ENCODE measurements around the gene PRDX2.
"Not testable (repeated sequence)": the region's sequence is repeated elsewhere in the genome, so short reads cannot be mapped to it uniquely, and the experiment has no call there.

The PRDX2 gene

DNA sequence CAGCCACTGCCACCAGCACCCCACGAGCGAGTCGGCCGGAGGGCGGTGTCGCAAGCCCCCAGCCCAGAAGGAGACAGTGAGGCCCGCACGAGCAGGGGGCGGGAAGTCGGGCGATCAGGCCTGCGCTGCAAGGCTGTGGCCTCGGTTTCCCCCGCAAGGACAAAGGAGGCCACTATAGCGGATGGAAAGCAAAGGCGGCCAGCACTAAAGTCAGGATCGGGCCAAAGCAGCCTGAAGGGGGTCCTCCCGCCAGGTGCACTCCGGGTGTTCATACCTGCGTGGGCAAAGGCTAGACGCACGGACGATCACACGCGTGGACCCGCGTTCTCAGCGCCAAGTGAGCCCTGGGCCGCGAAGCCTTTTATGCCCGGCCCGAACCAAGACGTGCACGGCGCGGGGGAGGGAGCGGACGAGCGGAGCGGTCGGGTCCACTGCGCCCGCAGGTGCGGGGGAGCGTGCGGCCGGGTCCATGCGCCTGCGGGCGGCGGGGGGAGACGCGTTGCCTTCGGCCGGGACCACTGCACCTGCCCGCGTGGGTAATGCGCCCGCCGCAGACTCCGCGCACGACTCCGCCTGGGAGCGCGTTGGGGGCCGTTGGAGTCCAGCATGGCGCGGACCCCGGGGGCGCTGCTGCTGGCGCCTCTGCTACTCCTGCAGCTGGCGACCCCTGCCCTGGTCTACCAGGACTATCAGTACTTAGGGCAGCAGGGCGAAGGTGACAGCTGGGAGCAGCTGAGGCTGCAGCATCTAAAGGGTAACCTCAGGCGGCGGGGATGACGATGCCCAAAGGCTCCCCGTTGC is at the start of gene PRDX2, which contains the start of gene THSD8:
Gene PRDX2, minus strand, starts transcription at position 335 of the 801 bp plus-strand sequence. CDS start 539 bp downstream, outside the sequence.
Gene THSD8, plus strand, starts transcription at position 604 of the 801 bp plus-strand sequence. Its CDS starts 3 bp downstream, at position 607.
- DNase-seq, result peak; percentile 70

GRCh38 chr19:12847159-12848139 is 45.8 kb upstream of the PRDX2 start:
- peak; percentile 80 for DNase-seq

GRCh38 chr19:12846613-12847012 is 45.0 kb upstream of the PRDX2 start:
- DNase-seq, result not testable (repeated sequence)

GRCh38 chr19:12843999-12844732 is 42.6 kb upstream of the PRDX2 start:
- no peak for DNase-seq

GRCh38 chr19:12843328-12843727 is 41.7 kb upstream of the PRDX2 start:
- DNase-seq, result no peak

DNA sequence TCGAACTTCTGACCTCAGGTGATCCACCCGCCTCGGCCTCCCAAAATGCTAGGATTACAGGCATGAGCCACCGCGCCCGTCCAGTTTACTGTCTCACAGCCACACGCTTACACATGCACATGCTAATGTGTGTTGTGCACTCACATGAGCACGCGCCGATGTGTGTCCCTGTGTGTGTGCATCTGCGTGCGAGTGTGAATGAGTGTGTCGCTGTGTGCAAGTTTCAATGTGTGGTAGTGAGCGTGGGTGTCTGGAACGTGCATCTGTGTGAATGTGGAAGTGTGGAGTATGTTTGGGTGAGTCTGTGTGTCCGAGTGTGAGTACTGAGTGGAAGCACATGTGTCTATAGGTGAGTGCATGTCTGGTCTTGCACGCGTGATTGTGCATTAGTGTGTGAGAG is 40.9 kb upstream of the PRDX2 start:
- DNase-seq, result no peak

- DNase-seq, result no peak
Measured at GRCh38 chr19:12841094-12841493, 39.5 kb upstream of the PRDX2 start.

- DNase-seq, result no peak
Measured at GRCh38 chr19:12840091-12841079, 38.8 kb upstream of the PRDX2 start.

DNA sequence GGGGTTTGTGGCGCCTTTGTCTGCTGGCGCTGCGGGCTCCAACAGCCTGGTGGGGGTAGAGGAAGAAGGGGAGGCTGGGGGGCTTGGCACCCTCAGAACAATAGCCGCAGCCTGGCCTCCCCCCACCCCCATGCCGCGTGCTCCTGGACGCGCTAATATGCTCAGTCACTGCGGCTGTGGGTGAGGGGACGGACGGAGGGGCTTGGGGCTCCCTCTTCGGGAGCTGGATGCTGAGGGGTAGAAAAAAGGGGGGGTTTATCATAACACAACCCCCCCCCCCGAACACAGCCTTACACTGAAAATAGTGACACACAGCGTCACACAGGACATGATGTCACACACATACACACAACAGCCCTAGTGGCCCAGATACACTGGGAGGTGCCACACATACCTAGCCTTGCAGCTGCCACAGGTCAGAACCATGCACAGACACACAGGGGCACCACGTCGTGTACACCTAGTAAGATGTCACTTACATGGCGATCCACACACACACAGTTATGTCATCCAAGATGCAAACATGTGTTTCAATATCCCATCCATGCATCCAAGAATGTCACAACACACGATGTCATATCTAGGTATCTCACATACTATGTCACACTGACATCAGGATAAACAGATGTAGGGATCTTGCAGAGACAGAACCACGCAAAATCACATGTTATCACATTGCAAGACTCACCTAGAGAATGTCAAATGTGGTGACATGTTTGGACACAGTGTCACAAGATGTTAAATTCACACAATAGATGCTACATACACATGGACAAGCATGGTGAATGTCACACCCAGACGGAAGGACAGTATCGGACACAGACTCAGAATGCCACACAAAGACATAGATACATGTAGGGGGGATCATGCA is 37.5 kb upstream of the PRDX2 start:
- no peak for DNase-seq

- peak; percentile 28 for DNase-seq
Measured at GRCh38 chr19:12838182-12838885, 36.7 kb upstream of the PRDX2 start, which contains the start of gene MAST1. Gene MAST1 (plus strand): TSS chr19:12838515. CDS start chr19:12838573, 58 bp downstream.

DNA sequence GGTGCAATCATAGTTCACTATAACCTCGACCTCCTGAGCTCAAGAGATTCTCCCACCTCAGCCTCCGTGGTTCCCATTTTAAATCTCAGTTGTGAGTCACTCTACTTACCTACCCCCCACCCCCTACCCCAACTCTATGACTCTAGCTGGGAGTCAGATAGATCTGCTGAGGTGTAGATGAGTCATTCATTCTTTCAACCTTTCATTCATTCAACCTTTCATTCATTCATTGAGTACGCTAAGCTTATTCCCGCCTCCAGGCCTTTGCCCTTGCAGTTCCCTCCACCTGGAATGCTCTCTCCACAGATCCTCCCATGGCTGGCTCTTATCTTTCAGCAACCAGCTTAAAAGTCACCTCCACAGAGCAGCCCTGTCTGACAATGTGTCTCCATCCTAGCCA is 35.6 kb upstream of the PRDX2 start:
- DNase-seq, result no peak

GRCh38 chr19:12836529-12836863 is 34.9 kb upstream of the PRDX2 start:
- no peak for DNase-seq

DNA sequence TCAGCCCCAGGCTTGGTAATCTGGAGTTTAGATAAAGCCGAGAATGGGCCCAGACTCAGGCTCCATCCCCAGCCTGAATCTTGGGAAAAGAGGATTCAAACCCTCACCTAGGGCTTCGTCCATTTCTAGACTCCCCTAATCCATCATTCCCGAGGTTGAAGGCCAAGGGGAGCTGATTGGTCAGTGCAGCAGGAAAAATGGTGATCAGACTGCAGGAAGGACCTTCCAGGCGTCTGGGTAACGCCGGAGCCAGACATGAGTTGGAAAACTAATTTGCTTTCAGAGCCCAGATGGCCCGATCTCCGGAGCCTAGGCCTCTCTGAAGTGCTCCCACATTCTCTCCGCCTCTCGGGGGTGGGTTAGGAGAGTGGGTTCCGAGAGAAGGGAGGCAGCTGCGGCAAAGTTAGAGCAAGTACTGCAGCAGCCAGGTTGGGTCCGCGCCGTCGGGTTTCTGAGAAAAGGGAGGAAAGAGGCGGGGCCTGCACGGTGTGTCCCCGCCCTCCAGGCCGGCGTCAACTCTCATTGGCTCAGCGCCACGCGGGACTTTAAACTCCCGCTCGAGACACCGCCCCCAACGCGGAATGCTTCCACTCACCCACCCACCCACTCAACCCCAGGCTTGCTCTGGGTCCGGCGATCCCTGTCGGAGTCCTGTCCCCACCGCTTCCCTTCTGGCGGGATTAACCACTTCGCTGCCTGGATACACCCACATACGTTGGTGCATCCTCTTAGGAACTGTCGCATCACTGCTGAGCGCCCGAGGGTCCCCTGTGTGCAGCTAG is 33.6 kb upstream of the PRDX2 start:
- no peak for DNase-seq

DNA sequence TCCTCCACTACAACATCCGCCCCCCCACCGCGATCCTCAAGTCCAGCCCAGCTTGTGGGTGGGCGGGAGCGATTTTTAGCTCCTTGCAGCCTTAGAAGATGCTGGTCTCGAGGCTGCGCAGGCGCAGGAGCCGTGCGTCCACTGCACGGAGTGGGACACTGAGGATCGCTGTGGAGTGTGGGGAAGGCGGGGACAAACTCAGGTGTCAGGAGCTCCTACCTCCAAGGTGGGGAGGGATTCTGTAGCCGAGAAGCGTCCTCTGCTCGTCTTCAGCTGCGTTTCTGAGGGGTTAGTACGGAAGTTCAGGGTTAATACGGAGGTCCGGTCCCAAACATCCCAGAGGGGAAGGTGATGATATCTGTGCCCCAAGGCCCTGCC is 33.0 kb upstream of the PRDX2 start, which contains the start of gene RTBDN:
Gene RTBDN, minus strand, starts transcription at position 14 of the 378 bp plus-strand sequence. CDS start 4,600 bp downstream, outside the sequence.
- no peak for DNase-seq

- peak; percentile 35 for DNase-seq
Measured at GRCh38 chr19:12833738-12834565, 32.4 kb upstream of the PRDX2 start.

DNA sequence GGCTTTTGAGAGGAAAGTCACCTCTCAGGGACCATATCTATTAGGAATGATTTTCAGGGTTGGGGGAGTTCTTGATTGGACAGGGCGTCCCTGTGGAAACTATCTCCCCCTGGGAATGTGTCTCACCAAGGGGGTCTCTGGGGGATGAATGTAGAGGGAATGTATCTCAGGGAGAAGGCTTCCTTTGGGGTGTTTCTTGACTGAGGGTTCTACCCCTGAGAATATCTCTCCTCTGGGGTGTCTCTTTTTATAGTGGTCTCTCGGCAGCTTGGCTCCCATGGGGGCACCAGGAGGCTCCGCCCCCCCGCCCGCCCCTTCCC is 31.8 kb upstream of the PRDX2 start:
- no peak for DNase-seq

GRCh38 chr19:12828494-12828893 is 26.9 kb upstream of the PRDX2 start:
- DNase-seq, result no peak

All from stimulated activated naive CD4-positive, alpha-beta T cell treated with Interleukin-2 at 50 U/mL for 16 hours (primary cell).